ENCODE results near the gene LRRC47.

LRRC47 gene

GRCh38 chr1:3768811-3769390 is 27.4 kb downstream of the LRRC47 start:
- H3K4me3 ChIP-seq (ENCODE audit: low read length), result no peak overlapping the region
- H3K36me3 ChIP-seq (ENCODE audit: insufficient read depth, low read length), result no peaks in the 10 kb centered on the region
- H3K27ac ChIP-seq (ENCODE audit: low read depth, low read length), result no peak overlapping the region
- H3K27me3 ChIP-seq (ENCODE audit: insufficient read depth, low read length), result peaks cover 8% of the 10 kb centered on the region; the same call in 1 of the 2 replicates
- 95% methylated on average over 22 of the region's 22 CpGs for WGBS
- no peaks in the 10 kb centered on the region for H3K4me1 ChIP-seq (ENCODE audit: insufficient read depth, low read length)
- no peak overlapping the region for H3K9ac ChIP-seq (ENCODE audit: low read depth, low read length)
- no peaks in the 10 kb centered on the region for H3K9me3 ChIP-seq (ENCODE audit: insufficient read depth, low read depth, low read length)

GRCh38 chr1:3767328-3767925 is 28.9 kb downstream of the LRRC47 start:
- Histone ChIP-seq H3K27me3 (ENCODE audit: insufficient read depth, low read length) (peaks cover 8% of the 10 kb centered on the region; the same call in 1 of the 2 replicates), H3K4me1 (ENCODE audit: insufficient read depth, low read length) (no peaks in the 10 kb centered on the region), H3K27ac (ENCODE audit: low read depth, low read length) (no peak overlapping the region), H3K4me3 (ENCODE audit: low read length) (no peak overlapping the region), H3K9ac (ENCODE audit: low read depth, low read length) (no peak overlapping the region), H3K9me3 (ENCODE audit: insufficient read depth, low read depth, low read length) (no peaks in the 10 kb centered on the region), H3K36me3 (ENCODE audit: insufficient read depth, low read length) (no peaks in the 10 kb centered on the region)
- 86% methylated on average over 17 of the region's 17 CpGs for WGBS

GRCh38 chr1:3763351-3764125 is 32.8 kb downstream of the LRRC47 start:
- Histone ChIP-seq H3K27me3 (ENCODE audit: insufficient read depth, low read length) (no peaks in the 10 kb centered on the region), H3K4me1 (ENCODE audit: insufficient read depth, low read length) (no peaks in the 10 kb centered on the region), H3K4me3 (ENCODE audit: low read length) (no peak overlapping the region), H3K9ac (ENCODE audit: low read depth, low read length) (no peak overlapping the region), H3K36me3 (ENCODE audit: insufficient read depth, low read length) (no peaks in the 10 kb centered on the region), H3K9me3 (ENCODE audit: insufficient read depth, low read depth, low read length) (no peaks in the 10 kb centered on the region), H3K27ac (ENCODE audit: low read depth, low read length) (no peak overlapping the region)
- WGBS, result 92% methylated on average over 31 of the region's 31 CpGs

- no peaks in the 10 kb centered on the region for H3K4me1 ChIP-seq (ENCODE audit: insufficient read depth, low read length)
- WGBS, result 92% methylated on average over 12 of the region's 12 CpGs
- no peak overlapping the region for H3K27ac ChIP-seq (ENCODE audit: low read depth, low read length)
- no peak overlapping the region for H3K4me3 ChIP-seq (ENCODE audit: low read length)
- no peaks in the 10 kb centered on the region for H3K9me3 ChIP-seq (ENCODE audit: insufficient read depth, low read depth, low read length)
- no peaks in the 10 kb centered on the region for H3K36me3 ChIP-seq (ENCODE audit: insufficient read depth, low read length)
- no peak overlapping the region for H3K9ac ChIP-seq (ENCODE audit: low read depth, low read length)
- H3K27me3 ChIP-seq (ENCODE audit: insufficient read depth, low read length), result no peaks in the 10 kb centered on the region
These were observed 33.4 kb downstream of the LRRC47 start for GRCh38 chr1:3762873-3763228.

- WGBS, result 90% methylated on average over 15 of the region's 15 CpGs
- H3K27me3 ChIP-seq (ENCODE audit: insufficient read depth, low read length), result no peaks in the 10 kb centered on the region
- no peaks in the 10 kb centered on the region for H3K36me3 ChIP-seq (ENCODE audit: insufficient read depth, low read length)
- no peak overlapping the region for H3K9ac ChIP-seq (ENCODE audit: low read depth, low read length)
- no peak overlapping the region for H3K27ac ChIP-seq (ENCODE audit: low read depth, low read length)
- no peaks in the 10 kb centered on the region for H3K9me3 ChIP-seq (ENCODE audit: insufficient read depth, low read depth, low read length)
- no peaks in the 10 kb centered on the region for H3K4me1 ChIP-seq (ENCODE audit: insufficient read depth, low read length)
- no peak overlapping the region for H3K4me3 ChIP-seq (ENCODE audit: low read length)
These were observed 34.0 kb downstream of the LRRC47 start for GRCh38 chr1:3762151-3762872.

GRCh38 chr1:3761296-3762010 is 34.8 kb downstream of the LRRC47 start:
- no peaks in the 10 kb centered on the region for H3K36me3 ChIP-seq (ENCODE audit: insufficient read depth, low read length)
- H3K4me3 ChIP-seq (ENCODE audit: low read length), result no peak overlapping the region
- H3K27ac ChIP-seq (ENCODE audit: low read depth, low read length), result no peak overlapping the region
- H3K9ac ChIP-seq (ENCODE audit: low read depth, low read length), result no peak overlapping the region
- H3K9me3 ChIP-seq (ENCODE audit: insufficient read depth, low read depth, low read length), result no peaks in the 10 kb centered on the region
- 0 out of 2 replicates have a peak, but pooled peaks cover 1% of the 10 kb centered on the region for H3K27me3 ChIP-seq (ENCODE audit: insufficient read depth, low read length)
- H3K4me1 ChIP-seq (ENCODE audit: insufficient read depth, low read length), result no peaks in the 10 kb centered on the region
- 91% methylated on average over 17 of the region's 17 CpGs for WGBS

GRCh38 chr1:3759796-3760195 is 36.5 kb downstream of the LRRC47 start:
- Histone ChIP-seq H3K36me3 (ENCODE audit: insufficient read depth, low read length) (no peaks in the 10 kb centered on the region), H3K4me1 (ENCODE audit: insufficient read depth, low read length) (no peaks in the 10 kb centered on the region), H3K27me3 (ENCODE audit: insufficient read depth, low read length) (0 out of 2 replicates have a peak, but pooled peaks cover 2% of the 10 kb centered on the region), H3K27ac (ENCODE audit: low read depth, low read length) (no peak overlapping the region), H3K9ac (ENCODE audit: low read depth, low read length) (no peak overlapping the region), H3K4me3 (ENCODE audit: low read length) (no peak overlapping the region), H3K9me3 (ENCODE audit: insufficient read depth, low read depth, low read length) (no peaks in the 10 kb centered on the region)
- 73% methylated on average over 6 of the region's 6 CpGs for WGBS

GRCh38 chr1:3759164-3759563 is 37.1 kb downstream of the LRRC47 start:
- no peak overlapping the region for H3K4me3 ChIP-seq (ENCODE audit: low read length)
- H3K9me3 ChIP-seq (ENCODE audit: insufficient read depth, low read depth, low read length), result no peaks in the 10 kb centered on the region
- no peak overlapping the region for H3K27ac ChIP-seq (ENCODE audit: low read depth, low read length)
- no peak overlapping the region for H3K9ac ChIP-seq (ENCODE audit: low read depth, low read length)
- H3K4me1 ChIP-seq (ENCODE audit: insufficient read depth, low read length), result no peaks in the 10 kb centered on the region
- 0 out of 2 replicates have a peak, but pooled peaks cover 2% of the 10 kb centered on the region for H3K27me3 ChIP-seq (ENCODE audit: insufficient read depth, low read length)
- H3K36me3 ChIP-seq (ENCODE audit: insufficient read depth, low read length), result no peaks in the 10 kb centered on the region
- 84% methylated on average over 6 of the region's 6 CpGs for WGBS

GRCh38 chr1:3756394-3756793 is 39.9 kb downstream of the LRRC47 start:
- H3K27me3 ChIP-seq (ENCODE audit: insufficient read depth, low read length), result 0 out of 2 replicates have a peak, but pooled peaks cover 2% of the 10 kb centered on the region
- no peak overlapping the region for H3K27ac ChIP-seq (ENCODE audit: low read depth, low read length)
- WGBS, result 91% methylated on average over 21 of the region's 21 CpGs
- H3K4me3 ChIP-seq (ENCODE audit: low read length), result no peak overlapping the region
- no peaks in the 10 kb centered on the region for H3K4me1 ChIP-seq (ENCODE audit: insufficient read depth, low read length)
- H3K9me3 ChIP-seq (ENCODE audit: insufficient read depth, low read depth, low read length), result no peaks in the 10 kb centered on the region
- H3K9ac ChIP-seq (ENCODE audit: low read depth, low read length), result no peak overlapping the region
- no peaks in the 10 kb centered on the region for H3K36me3 ChIP-seq (ENCODE audit: insufficient read depth, low read length)

- H3K9ac ChIP-seq (ENCODE audit: low read depth, low read length), result no peak overlapping the region
- no peaks in the 10 kb centered on the region for H3K9me3 ChIP-seq (ENCODE audit: insufficient read depth, low read depth, low read length)
- H3K4me1 ChIP-seq (ENCODE audit: insufficient read depth, low read length), result no peaks in the 10 kb centered on the region
- no peak overlapping the region for H3K4me3 ChIP-seq (ENCODE audit: low read length)
- no peaks in the 10 kb centered on the region for H3K36me3 ChIP-seq (ENCODE audit: insufficient read depth, low read length)
- 91% methylated on average over 20 of the region's 20 CpGs for WGBS
- no peak overlapping the region for H3K27ac ChIP-seq (ENCODE audit: low read depth, low read length)
- peaks cover 14% of the 10 kb centered on the region; the same call in 1 of the 2 replicates for H3K27me3 ChIP-seq (ENCODE audit: insufficient read depth, low read length)
These were observed 42.4 kb downstream of the LRRC47 start for GRCh38 chr1:3753656-3754454.
